ENCODE data around the gene CRYZ. TPM values are rescaled to one million over a fixed set of nuclear protein-coding genes. Genes with fewer than 3 reads are reported as not detected.
"Not testable (repeated sequence)": the region's sequence is repeated elsewhere in the genome, so short reads cannot be mapped to it uniquely, and the experiment has no call there.

CRYZ gene
- total RNA-seq, 1 donor from 2014 or later, result 154 TPM

DNA sequence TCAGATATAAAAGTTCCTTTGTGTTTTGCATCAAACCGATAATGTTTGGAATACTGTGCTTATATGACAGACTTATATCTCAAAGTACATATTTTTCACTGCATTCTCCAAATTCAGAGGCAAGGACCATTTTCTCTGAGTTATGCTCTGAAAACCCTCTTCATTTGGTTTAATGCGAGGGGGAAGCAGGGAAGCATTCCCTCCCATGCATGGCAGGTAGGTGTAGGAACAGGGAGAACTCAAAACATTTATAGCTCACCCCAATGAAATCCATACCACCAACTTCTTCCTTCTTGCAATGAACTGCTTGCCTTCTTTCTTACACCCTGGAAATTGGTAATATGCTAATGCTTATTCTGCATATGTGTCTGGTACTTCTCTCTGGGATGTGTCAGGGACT is 48.5 kb downstream of the CRYZ start:
- no peak for ATAC-seq
- DNase-seq (ENCODE audit: low spot score), result no peak

DNA sequence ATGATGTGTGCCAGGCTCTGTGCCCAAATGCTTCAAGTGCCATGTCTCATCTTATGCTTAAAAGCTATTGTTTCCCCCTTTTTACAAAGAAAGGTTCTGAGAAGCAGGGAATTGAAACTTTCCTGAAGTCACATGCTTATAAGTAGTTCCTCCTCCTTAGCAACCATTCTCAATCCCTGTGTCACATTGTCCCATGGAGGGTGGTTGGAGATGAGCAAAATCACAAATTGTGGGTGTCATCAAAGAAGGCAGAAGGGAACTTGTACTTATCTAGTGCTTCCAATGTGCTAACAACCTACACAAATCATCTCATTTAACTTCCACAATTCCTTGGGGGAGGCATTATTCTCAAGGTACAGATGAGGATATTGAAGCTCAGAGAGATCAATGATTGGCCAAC is 49.2 kb downstream of the CRYZ start:
- no peak for DNase-seq (ENCODE audit: low spot score)
- no peak for ATAC-seq

DNA sequence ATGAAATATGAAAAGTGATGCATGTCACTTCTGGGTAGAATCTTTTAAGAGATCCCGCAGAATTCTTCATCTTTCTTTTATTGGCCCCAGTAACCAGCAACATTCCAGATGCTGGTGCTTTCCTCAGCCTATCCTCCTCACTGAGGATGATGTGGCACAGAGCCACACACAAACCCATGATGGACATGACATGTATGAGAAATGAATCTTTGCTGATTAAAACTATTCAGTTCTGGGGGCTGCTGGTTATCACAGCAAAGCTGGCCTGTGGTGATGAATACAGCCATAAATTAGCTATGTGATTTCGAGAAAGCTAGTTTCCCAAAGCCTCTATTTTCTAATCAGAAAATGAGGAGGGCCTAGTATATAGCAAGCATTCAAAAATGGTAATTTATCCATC is 51.0 kb downstream of the CRYZ start:
- DNase-seq (ENCODE audit: low spot score) (no peak), ATAC-seq (no peak)

DNA sequence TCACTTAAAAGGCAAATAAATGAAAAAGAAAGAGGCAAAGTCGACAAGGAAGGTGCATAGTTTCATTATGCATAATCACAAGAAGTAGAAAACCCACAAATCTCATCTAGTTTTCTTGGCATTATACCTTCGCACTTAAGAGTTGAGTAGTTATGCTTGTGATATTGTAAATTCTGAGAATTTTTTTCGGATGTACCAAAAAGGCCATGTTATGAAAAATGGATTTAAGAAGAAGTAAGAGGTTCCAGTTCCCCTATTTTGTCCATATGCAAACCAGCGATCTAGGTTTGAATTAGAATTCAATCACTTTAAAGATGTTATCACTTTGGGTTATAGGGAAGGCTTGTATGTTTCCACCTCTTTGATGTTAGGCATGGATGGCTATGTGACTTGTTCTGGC is 51.4 kb downstream of the CRYZ start:
- ATAC-seq (no peak), DNase-seq (ENCODE audit: low spot score) (no peak)

DNA sequence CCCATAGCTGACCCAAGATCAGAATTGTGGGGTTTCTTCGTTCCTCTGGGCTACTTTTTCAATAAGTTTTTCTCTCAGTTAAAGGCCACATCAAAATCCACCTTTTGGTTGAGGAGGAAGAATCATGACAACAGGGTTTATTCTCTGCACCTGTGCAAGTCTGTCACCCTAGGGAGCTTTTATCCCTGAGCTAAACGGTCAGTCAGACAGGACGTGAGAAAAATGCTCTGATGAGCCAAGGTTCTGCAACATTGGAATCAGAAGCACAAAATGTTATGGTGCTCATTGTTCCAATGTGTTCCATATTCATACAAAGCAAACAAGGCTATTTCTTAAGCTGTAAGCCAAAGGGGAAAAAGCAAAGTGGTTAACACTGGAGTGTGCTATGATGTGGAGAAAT is 51.8 kb downstream of the CRYZ start:
- no peak for DNase-seq (ENCODE audit: low spot score)
- no peak for ATAC-seq

DNA sequence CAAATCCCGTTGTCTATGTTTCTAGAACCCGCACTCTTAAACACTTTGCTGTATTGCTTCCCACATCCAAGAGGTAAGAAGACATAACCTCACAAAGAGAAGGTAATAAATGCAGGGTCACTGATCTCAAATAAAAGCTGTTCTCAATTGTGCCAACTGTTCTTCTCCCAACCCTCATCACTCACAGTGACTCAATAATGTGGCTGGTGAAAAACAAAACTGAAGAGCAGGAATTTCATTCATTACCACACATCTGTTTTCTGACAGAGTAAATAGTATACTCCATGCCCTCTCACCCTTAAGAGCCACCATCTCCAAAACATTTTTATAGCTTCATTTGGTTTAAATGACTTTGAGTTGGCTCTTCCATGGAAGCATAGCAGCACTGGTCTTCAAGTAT is 53.0 kb downstream of the CRYZ start:
- DNase-seq (ENCODE audit: low spot score), result no peak
- ATAC-seq, result no peak

DNA sequence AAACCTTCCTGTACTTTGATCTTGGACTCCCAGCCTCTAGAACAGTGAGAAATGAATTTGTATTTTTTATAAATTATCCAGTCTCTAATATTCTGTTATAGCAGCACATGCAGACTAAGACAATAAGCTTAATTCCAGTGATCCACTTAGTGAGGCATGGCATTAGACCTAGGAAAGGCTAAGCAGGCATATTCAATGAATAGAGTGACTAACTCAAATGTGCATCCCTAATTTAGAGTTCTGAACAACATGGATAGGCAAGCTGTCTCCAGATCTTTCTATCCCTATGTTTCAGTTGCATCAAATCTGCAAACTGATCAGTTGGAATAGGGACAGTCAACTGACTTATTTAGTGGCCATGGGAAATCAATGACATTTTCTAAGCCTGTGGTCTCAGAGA is 54.9 kb downstream of the CRYZ start:
- ATAC-seq, result no peak
- no peak for DNase-seq (ENCODE audit: low spot score)

DNA sequence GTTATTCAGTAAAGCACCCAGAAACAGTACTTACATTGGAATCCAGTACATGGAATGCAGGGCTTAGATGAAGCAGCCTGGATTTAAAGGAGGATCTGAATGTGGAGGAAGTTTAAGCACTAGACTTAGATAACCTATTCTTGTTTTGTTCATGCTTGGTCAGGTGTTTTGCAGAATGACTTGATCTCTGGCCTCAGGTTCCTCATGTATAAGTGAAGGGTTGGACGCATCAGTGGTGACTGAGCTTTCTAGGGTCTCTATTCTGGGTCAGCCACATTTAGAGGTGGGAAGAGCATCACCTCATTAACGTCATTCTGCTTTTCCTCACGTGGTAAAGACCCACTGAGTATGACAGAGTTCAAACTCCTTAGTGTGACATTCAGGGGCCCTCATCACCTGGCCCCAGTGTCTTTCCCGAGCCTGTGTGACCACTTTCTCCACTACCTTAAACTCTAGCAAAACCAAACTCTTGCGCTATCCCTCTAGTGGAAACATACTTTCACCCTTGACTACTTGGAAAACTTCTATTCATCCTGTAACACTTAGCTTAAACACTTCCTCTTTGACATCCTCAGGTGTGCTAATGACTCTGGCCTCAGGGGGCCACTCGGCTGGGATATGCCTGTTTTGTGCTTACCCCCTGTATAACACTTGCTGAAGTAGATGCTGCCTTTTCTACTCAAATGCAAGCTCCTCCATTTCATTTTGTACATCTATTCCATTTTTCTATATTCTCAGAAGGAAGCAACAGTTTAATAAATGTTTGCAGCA is 58.4 kb downstream of the CRYZ start:
- no peak for DNase-seq (ENCODE audit: low spot score)
- ATAC-seq, result no peak

DNA sequence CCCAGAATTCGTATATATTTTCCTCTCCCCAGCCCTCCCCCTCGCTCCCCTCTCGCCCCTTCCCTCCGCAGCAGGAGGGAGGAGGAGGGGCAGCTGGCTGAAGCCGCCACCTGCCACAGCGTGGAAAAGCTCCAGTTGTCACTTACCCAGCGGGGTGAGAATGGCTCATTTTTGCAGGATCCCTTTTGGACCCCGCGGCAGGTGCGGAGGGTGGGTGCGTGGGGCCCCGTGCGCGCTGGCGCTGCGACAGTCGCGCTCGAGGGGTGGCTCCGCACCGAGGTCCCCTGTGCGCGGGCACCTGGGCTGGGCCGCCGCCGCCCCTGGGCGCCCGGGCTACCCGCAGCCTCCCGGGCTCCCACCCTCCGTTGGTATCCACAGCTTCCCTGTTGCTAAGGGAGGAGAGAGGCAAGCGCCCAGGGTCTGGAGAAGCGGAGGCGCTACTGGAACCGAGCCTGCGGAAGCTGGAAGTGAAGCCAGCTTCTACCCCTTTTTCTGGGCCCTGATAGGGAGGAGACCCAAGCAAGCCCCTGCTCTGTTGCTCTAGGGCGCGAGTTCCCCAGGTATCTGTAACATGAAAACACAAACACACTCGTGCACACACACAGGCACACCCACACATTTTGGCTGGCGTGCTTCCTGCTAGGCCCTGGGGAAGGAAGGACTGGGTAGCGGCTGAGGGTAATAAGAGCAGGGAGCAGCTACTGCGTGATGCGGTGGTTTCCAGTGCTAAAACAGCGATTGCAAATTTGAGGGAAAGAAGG is 59.3 kb downstream of the CRYZ start, which contains the start of gene ERICH3:
ERICH3 (minus strand) TSS at position 442 of the 761 bp plus-strand sequence; CDS start at position 169, 273 bp downstream.
- ATAC-seq (peak; percentile 19), DNase-seq (ENCODE audit: low spot score) (no peak)

DNA sequence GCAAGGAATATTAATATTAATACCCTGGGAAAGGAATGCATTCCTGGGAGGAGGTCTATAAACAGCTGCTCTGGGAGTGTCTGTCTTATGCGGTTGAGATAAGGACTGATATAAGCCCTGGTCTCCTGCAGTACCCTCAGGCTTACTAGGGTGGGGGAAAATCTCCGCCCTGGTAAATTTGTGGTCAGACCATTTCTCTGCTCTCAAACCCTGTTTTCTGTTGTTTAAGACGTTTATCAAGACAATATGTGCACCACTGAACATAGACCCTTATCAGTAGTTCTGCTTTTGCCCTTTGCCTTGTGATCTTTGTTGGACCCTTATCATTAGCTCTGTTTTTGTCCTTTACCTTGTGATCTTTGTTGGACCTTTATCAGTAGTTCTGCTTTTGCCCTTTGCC is 62.0 kb downstream of the CRYZ start:
- not testable (repeated sequence) for DNase-seq (ENCODE audit: low spot score)

More for the DNA sequence above, 62.0 kb downstream of the CRYZ start:
- not testable (repeated sequence) for ATAC-seq

Other genes with a start within 250 kb of the CRYZ start
- not detected for gene LRRC53, start 220.4 kb downstream of the CRYZ start, total RNA-seq
- 0.15 TPM for gene ERICH3, start 59.3 kb downstream of the CRYZ start, total RNA-seq
- gene TYW3, start 102 bp upstream of the CRYZ start, total RNA-seq, result 6.6 TPM